ENCODE results near the gene PRR22.
A peak's percentile ranks its signal among the peaks of the same experiment; 100 is the strongest.

Gene PRR22

GRCh38 chr19:5784581-5785147 lies at the start of gene PRR22:
TSS of gene PRR22 (minus strand) at chr19:5784746. CDS start at chr19:5784660, 86 bp downstream.
- DNase-seq (ENCODE audit: low read depth in 2 of 2) = no peak

- no peak for DNase-seq (ENCODE audit: low read depth in 2 of 2)
Measured at GRCh38 chr19:5832527-5833216, 48.1 kb upstream of the PRR22 start.

- DNase-seq (ENCODE audit: low read depth in 2 of 2) = no peak
Measured at GRCh38 chr19:5832061-5832460, 47.5 kb upstream of the PRR22 start.

GRCh38 chr19:5831159-5831558 lies 46.6 kb upstream of the PRR22 start:
- DNase-seq (ENCODE audit: low read depth in 2 of 2) = no peak

GRCh38 chr19:5829567-5830310 lies 45.2 kb upstream of the PRR22 start:
- DNase-seq (ENCODE audit: low read depth in 2 of 2) = no peak

- DNase-seq (ENCODE audit: low read depth in 2 of 2) = peak; percentile 2 to 3
Measured at GRCh38 chr19:5828661-5829566, 44.4 kb upstream of the PRR22 start.

GRCh38 chr19:5827891-5828660 lies 43.5 kb upstream of the PRR22 start:
- DNase-seq (ENCODE audit: low read depth in 2 of 2) = peak; percentile 88 to 91

GRCh38 chr19:5827342-5827890 lies 42.9 kb upstream of the PRR22 start:
- no peak for DNase-seq (ENCODE audit: low read depth in 2 of 2)

- DNase-seq (ENCODE audit: low read depth in 2 of 2) = no peak
Measured at GRCh38 chr19:5826531-5827341, 42.2 kb upstream of the PRR22 start.

- DNase-seq (ENCODE audit: low read depth in 2 of 2) = no peak
Measured at GRCh38 chr19:5825178-5825577, 40.6 kb upstream of the PRR22 start.

- DNase-seq (ENCODE audit: low read depth in 2 of 2) = no peak
Measured at GRCh38 chr19:5824751-5825150, 40.2 kb upstream of the PRR22 start.

- no peak for DNase-seq (ENCODE audit: low read depth in 2 of 2)
Measured at GRCh38 chr19:5823579-5824281, 39.2 kb upstream of the PRR22 start.

- no peak for DNase-seq (ENCODE audit: low read depth in 2 of 2)
Measured at GRCh38 chr19:5822181-5822844, 37.8 kb upstream of the PRR22 start.

GRCh38 chr19:5821521-5822180 lies 37.1 kb upstream of the PRR22 start:
- DNase-seq (ENCODE audit: low read depth in 2 of 2) = no peak

- no peak for DNase-seq (ENCODE audit: low read depth in 2 of 2)
Measured at GRCh38 chr19:5820785-5821184, 36.2 kb upstream of the PRR22 start.

GRCh38 chr19:5818594-5818993 lies 34.0 kb upstream of the PRR22 start:
- DNase-seq (ENCODE audit: low read depth in 2 of 2) = no peak

- DNase-seq (ENCODE audit: low read depth in 2 of 2) = no peak
Measured at GRCh38 chr19:5817218-5817617, 32.7 kb upstream of the PRR22 start.

GRCh38 chr19:5814852-5815246 lies 30.3 kb upstream of the PRR22 start:
- no peak for DNase-seq (ENCODE audit: low read depth in 2 of 2)
